COLO668 (cell line): Measurements from ENCODE around the gene MORC2.

Experiments used
- DNase-seq: peaks from one replicate; lab custom pipeline; 2025; ENCODE audit not compliant: unreplicated experiment; lab: John Stamatoyannopoulos, UW

Gene MORC2

GRCh38 chr22:30949934-30950660 is 18.5 kb downstream of the MORC2 start:
- DNase-seq: no peak

- no peak for DNase-seq
These were observed 19.6 kb downstream of the MORC2 start for GRCh38 chr22:30948930-30949342.

- no peak for DNase-seq
These were observed 20.6 kb downstream of the MORC2 start for GRCh38 chr22:30947816-30948454.

GRCh38 chr22:30947173-30947815 is 21.3 kb downstream of the MORC2 start:
- DNase-seq: no peak

GRCh38 chr22:30946354-30946753 is 22.2 kb downstream of the MORC2 start:
- no peak for DNase-seq

- no peak for DNase-seq
These were observed 22.9 kb downstream of the MORC2 start for GRCh38 chr22:30945653-30946052.

- no peak for DNase-seq
These were observed 23.6 kb downstream of the MORC2 start for GRCh38 chr22:30944986-30945385.

- DNase-seq: no peak
These were observed 25.2 kb downstream of the MORC2 start for GRCh38 chr22:30943368-30943767.

- no peak for DNase-seq
These were observed 27.2 kb downstream of the MORC2 start for GRCh38 chr22:30941363-30941740.

- no peak for DNase-seq
These were observed 27.8 kb downstream of the MORC2 start for GRCh38 chr22:30940685-30941362.

- no peak for DNase-seq
These were observed 34.5 kb downstream of the MORC2 start for GRCh38 chr22:30934053-30934452.

GRCh38 chr22:30933457-30933856 is 35.1 kb downstream of the MORC2 start:
- DNase-seq: no peak

GRCh38 chr22:30932661-30933060 is 35.9 kb downstream of the MORC2 start:
- DNase-seq: no peak

GRCh38 chr22:30931541-30932300 is 36.9 kb downstream of the MORC2 start:
- DNase-seq: no peak

- DNase-seq: no peak
These were observed 38.3 kb downstream of the MORC2 start for GRCh38 chr22:30930228-30930627.

GRCh38 chr22:30928401-30928800 is 40.2 kb downstream of the MORC2 start:
- DNase-seq: no peak

- DNase-seq: no peak
These were observed 40.8 kb downstream of the MORC2 start for GRCh38 chr22:30927806-30928205.

GRCh38 chr22:30926706-30927105 is 41.9 kb downstream of the MORC2 start:
- DNase-seq: no peak

- no peak for DNase-seq
These were observed 42.9 kb downstream of the MORC2 start for GRCh38 chr22:30925667-30926066.

- DNase-seq: no peak
These were observed 45.2 kb downstream of the MORC2 start for GRCh38 chr22:30923168-30923900.
